HG03135 (cell line): ENCODE results near the gene TAS2R60.
"Not testable (repeated sequence)": the region's sequence is repeated elsewhere in the genome, so short reads cannot be mapped to it uniquely, and the experiment has no call there.

ENCODE experiments used
- ATAC-seq: cut with Tn5 transposase; IDR thresholded peaks from one replicate; pipeline ENCODE4 v1.9.1; 2021; ENCODE audit warnings: mild to moderate bottlenecking, moderate library complexity; ENCODE audit not compliant: unreplicated experiment

TAS2R60 gene

GRCh38 chr7:143410521-143411004 is 32.7 kb upstream of the TAS2R60 start:
- ATAC-seq, result no peak

DNA sequence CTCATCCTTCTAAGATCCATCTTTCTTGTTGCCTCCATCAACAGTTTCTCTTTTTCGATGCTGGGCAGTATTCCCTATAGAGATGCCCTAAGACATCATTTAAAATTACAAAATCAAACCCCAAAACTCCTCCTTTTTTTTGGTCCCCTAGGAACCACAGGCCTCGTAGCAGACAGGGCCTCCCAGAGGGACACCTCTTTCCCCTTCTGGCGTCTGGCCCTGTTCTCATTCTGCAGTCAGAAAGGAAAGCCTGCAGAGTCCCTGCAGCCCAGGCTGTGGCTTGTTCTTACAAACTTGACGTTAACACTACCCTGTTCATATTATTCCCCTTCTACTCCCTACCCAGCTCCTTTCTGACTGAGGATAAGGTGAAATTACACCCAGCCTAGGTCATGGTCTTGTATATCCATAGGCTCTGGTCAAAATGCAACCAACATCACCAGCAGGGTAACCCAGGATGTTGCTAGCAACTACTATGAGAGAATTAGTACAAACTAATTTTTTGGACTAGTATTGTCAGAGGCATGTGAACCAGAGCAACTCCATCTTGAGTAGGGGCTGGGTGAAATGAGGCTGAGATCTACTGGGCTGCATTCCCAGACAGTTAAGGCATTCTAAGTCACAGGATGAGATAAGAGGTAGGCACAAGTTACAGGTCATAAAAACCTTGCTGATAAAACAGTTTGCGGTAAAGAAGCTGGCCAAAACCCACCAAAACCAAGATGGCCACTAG is 31.1 kb upstream of the TAS2R60 start:
- ATAC-seq, result no peak

GRCh38 chr7:143413123-143413522 is 30.1 kb upstream of the TAS2R60 start:
- no peak for ATAC-seq

- not testable (repeated sequence) for ATAC-seq
Observed at GRCh38 chr7:143415209-143415608, 28.0 kb upstream of the TAS2R60 start.

- ATAC-seq, result no peak
Observed at GRCh38 chr7:143415742-143416397, 27.4 kb upstream of the TAS2R60 start.

DNA sequence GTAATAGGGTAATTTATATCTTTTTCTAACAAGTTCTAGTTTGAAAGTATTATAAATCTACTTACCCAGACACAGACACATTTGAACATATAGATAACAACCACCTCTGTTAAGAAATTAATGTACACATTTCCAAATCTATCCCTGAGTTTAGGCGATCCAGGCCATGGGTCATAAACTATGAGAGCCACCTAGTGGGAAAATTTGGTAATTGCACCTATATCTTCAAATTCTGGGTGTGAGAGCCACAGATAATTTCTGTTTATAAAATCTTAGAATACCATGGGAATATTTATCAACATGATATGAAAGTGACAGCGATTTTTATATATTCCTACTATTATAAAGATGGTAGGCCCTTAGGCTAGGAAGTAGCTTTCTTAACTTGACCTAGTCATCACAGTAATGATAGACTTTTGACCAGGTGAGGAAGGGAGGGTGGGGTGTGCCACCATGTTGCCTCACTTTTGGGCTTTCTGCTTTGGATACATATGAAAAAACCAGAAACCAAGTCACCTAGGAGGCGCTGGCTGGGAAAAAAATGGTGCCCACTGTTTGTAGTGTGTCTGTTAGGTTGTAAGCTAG is 26.6 kb upstream of the TAS2R60 start:
- no peak for ATAC-seq

DNA sequence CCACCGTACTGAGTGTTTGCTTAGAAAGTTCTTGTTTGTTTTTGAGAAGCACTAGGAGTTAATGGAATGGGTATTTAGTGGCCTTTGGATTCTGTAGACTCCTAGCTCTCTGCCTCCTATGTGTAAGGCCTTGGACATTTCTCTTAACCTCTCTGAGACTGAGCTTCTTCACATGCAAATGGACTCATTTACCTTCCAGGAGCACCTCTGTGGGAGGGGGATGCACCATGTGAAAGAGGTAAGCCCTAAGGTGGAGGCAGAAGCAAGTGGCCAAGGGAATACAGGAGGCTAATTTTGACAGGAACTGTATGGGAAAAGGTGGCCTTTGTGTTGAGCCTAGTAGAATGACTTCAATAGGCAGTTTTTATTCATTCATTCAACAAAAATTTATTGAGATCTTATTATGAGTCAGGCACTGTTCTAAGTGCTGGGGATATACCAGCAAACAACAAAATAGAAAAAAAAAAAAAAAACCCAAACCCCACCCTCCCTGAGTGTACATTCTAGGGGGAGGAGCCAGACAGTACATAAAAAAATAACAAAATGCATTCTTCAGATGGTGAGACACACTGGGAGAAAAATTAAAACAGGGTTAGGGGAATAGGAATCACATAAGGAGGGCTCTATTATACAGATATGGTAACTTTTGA is 25.4 kb upstream of the TAS2R60 start:
- ATAC-seq, result no peak

DNA sequence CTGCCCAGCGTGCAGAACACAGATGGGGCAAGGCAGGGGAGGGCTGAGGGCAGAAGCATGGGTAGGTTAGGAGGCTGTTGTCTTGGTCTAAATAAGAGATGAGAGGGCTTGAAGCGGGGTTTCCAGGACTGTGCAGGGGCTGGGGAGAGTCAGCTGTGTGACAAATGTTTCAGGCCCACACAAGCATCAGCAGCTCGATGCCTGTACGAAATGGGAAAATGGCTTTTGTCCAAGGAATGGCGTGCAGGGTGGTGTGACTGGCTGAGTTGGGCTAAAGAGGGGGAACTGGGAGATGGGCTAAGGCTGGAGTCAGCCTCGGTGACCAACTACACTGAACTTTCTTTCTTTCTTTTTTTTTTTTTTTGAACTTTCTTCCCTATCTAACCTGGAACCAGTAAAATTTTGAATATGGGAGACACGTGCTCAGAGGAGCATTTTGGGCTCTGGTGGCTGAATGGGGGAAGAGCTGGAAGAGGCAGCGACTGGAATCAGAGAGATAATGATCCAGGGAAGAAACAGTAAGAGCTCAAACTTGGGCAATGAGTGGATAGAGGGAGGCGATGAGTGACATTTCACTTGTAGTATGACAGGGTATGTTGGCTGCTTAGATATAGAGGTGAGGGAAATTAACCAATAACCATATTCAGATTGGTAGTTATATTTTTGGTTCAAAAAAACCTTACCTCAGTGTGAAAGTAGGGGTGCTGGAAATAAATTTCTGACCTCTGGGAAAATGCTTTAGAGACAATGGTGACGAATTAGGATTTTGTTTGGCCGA is 24.4 kb upstream of the TAS2R60 start:
- no peak for ATAC-seq

GRCh38 chr7:143419880-143420279 is 23.4 kb upstream of the TAS2R60 start:
- ATAC-seq, result no peak

GRCh38 chr7:143420624-143421023 is 22.6 kb upstream of the TAS2R60 start:
- ATAC-seq, result not testable (repeated sequence)

- ATAC-seq, result no peak
Observed at GRCh38 chr7:143422033-143422432, 21.2 kb upstream of the TAS2R60 start.

GRCh38 chr7:143424476-143424875 is 18.8 kb upstream of the TAS2R60 start:
- not testable (repeated sequence) for ATAC-seq

GRCh38 chr7:143426479-143427142 is 16.6 kb upstream of the TAS2R60 start:
- no peak for ATAC-seq

- no peak for ATAC-seq
Observed at GRCh38 chr7:143429770-143430698, 13.2 kb upstream of the TAS2R60 start.

DNA sequence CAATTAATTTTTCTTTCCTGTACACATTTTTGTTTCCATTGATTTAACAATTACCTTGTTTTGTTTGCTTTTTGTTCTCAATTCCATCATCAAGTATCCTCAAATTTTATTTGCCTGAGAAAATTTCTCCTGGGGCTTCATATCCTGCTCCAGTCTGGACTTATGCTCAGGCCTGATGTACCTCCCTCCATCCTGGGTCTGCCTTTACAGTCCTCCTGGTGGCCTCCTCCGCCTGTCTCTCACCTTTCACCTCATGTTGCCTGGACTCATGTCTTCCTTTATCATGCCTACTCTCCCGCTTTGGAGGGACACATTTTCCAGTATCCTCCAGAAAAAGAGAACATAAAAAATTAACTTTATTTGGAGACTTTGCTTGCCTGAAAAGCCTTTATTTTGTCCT is 12.1 kb upstream of the TAS2R60 start:
- no peak for ATAC-seq

DNA sequence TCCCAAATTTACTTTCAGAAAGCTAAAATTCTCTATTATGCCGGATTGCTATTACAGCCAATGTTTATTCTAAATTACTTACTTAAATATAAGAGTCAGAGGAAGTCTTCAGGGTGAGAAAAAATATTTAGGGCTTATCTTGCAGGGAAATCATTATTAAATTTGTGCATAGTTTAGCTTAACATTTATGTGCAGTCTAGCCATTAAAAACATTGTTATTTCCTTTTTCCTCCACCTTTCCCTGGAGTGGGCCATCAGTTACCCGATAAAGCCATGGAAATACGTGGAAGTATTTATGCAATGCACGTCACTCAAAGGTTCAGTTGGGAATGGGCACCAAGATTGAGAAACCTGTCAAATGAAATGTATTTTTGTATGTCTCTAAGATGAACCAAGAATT is 9.5 kb upstream of the TAS2R60 start:
- ATAC-seq, result no peak

DNA sequence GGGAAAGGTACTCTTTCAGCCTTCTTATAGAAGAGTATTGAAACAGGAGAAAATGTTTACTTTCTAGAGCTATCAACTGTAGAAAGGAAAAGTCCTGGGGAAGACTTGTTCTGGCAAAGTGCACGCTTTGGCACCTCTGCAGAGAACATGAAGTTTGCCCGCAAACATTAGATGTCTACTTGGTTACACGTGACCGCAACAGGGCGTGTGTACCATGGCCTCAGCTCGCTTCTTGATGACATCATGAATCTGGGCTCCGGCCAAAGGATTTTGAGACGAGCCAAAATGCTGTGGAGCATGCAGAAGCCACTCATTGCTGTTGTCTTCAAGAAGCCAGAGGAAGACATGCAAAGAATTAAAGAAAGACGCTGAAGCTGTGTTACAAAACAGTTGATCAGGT is 8.6 kb upstream of the TAS2R60 start:
- no peak for ATAC-seq

DNA sequence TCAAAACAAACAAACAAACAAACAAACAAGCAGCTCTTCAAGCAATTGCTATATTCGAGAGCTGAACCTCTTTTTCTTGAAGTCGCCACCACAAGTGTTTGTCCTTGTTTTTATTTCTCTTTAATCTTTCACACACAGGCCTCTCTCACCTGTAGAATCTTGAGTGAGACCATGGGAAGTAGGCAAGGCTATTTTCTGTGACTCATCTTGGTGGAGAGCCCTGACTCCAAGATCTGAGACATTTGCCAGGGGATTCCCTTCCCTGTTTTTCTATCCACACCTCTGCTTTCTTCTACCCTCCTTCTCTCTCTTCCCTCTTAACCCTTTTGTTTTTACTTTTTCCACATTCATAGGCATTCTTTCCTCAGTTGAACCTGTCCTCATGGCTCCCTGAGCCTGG is 8.0 kb upstream of the TAS2R60 start:
- ATAC-seq, result no peak

DNA sequence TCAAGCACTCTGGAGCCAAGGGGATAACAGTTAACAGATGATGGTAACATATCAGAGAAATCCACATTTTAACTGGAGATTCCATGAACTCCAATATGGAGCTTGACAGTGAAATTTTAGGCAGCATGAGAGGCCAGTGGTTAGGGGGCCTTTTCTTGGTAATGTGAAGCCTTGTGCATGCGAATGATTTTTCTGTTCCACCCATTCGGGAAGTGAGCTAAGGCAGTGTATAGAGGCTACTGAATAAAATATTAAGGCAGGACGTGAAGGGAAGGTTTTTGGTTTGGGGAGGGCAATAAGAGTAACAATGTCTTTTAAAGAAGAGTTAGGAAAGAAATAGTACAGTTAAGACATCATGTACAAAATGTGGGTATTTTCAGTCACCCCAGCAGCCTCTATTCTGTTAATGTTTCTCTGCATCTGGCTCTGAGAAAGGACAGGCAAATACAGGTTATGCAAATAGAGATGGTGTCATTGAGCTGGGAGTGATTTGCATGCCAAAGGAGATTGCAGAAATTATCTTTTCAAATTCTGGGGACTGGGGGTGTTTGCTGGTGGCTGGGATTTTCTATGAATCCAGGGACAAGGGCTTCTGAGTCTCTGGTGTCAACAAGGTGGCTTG is 6.8 kb upstream of the TAS2R60 start:
- peak; percentile 97 for ATAC-seq
